HEK293 (cell line): Measurements from ENCODE around the gene FLOT2.

Experiments
- CTCF ChIA-PET: fragments of 350-600 bp; formaldehyde crosslinking; extraction: SDS; loops from one replicate; lab custom pipeline; 2021; ENCODE audit warnings: antibody characterized with exemption; lab: Yijun Ruan, JAX
- POLR2A ChIA-PET: fragments of 300-600 bp; formaldehyde crosslinking; extraction: SDS; loops from one replicate; lab custom pipeline; 2020; ENCODE audit warnings: antibody characterized with exemption, inconsistent platforms; lab: Yijun Ruan, JAX
- H3K27ac ChIP-seq: fragments of 200-500 bp; sonication (Bioruptor generic); 2 replicates; pipeline ENCODE4 v1.5.1; 2014; ENCODE audit warnings: low read depth, low read length, control low read depth, inconsistent platforms; ENCODE audit errors: extremely low read depth
- H3K36me3 ChIP-seq, 2 experiments: fragments of 200-500 bp in 1 of 2; sonication (Bioruptor generic) in 1 of 2; 1 replicate in 1 of 2; 2 replicates in 1 of 2; pipeline ENCODE4 v1.5.1; 2014 to 2017; ENCODE audit warnings: inconsistent platforms in 2 of 2, low read length in 2 of 2; ENCODE audit not compliant: control insufficient read depth in 2 of 2, insufficient read depth in 1 of 2
- H3K4me1 ChIP-seq: fragments of 200-500 bp; sonication (Bioruptor generic); 2 replicates; pipeline ENCODE4 v1.5.1; 2014; ENCODE audit warnings: mild to moderate bottlenecking, low read length, inconsistent platforms; ENCODE audit not compliant: control insufficient read depth, insufficient read depth
- H3K4me3 ChIP-seq: 2 replicates; pipeline ENCODE4 v1.5.1; 2011; ENCODE audit warnings: low read depth, mild to moderate bottlenecking, control low read depth, low read length, moderate library complexity
- H3K9me3 ChIP-seq: fragments of 200-500 bp; sonication (Bioruptor generic); 2 replicates; pipeline ENCODE4 v1.5.1; 2014; ENCODE audit warnings: low read depth, low read length, inconsistent platforms; ENCODE audit not compliant: control insufficient read depth, insufficient read depth
- KLF8 ChIP-seq: fragments of 450-650 bp; formaldehyde crosslinking; IDR thresholded peaks from 2 replicates; pipeline ENCODE4 v1.5.1; 2016; ENCODE audit warnings: missing biosample characterization, missing genetic modification characterization
- PRDM1 ChIP-seq: fragments of 450-650 bp; formaldehyde crosslinking; IDR thresholded peaks from 2 replicates; pipeline ENCODE4; 2016; ENCODE audit warnings: missing biosample characterization, missing genetic modification characterization
- REST ChIP-seq: fragments of 450-650 bp; formaldehyde crosslinking; IDR thresholded peaks from 2 replicates; pipeline ENCODE4 v1.5.1; 2016; ENCODE audit warnings: missing biosample characterization, missing genetic modification characterization
- WT1 ChIP-seq: fragments of 450-650 bp; formaldehyde crosslinking; IDR thresholded peaks from 2 replicates; pipeline ENCODE4 v1.5.1; 2016; ENCODE audit warnings: missing biosample characterization, missing genetic modification characterization
- ZFHX2 ChIP-seq: fragments of 450-650 bp; formaldehyde crosslinking; conservative IDR thresholded peaks from 2 replicates; pipeline ENCODE4 v1.5.1; 2016; ENCODE audit warnings: missing biosample characterization, missing genetic modification characterization
- ZNF121 ChIP-seq: fragments of 450-650 bp; formaldehyde crosslinking; IDR thresholded peaks from 2 replicates; pipeline ENCODE4 v1.5.1; 2016; ENCODE audit warnings: missing biosample characterization, missing genetic modification characterization
- ZNF324 ChIP-seq: fragments of 450-650 bp; formaldehyde crosslinking; IDR thresholded peaks from 2 replicates; pipeline ENCODE4 v1.5.1; 2016; ENCODE audit warnings: missing biosample characterization, missing genetic modification characterization
- ZNF518A ChIP-seq: fragments of 450-650 bp; formaldehyde crosslinking; conservative IDR thresholded peaks from 2 replicates; pipeline ENCODE4 v1.5.1; 2016; ENCODE audit warnings: low read depth, missing biosample characterization, missing genetic modification characterization
- ZNF704 ChIP-seq: fragments of 450-650 bp; formaldehyde crosslinking; IDR thresholded peaks from 2 replicates; pipeline ENCODE4 v1.5.1; 2016; ENCODE audit warnings: missing biosample characterization, missing genetic modification characterization
- TF ChIP-seq, protein P1 (sequence below): fragments of 450-650 bp; formaldehyde crosslinking; IDR thresholded peaks from 2 replicates; pipeline ENCODE4 v1.5.1; 2016; ENCODE audit warnings: missing biosample characterization, missing genetic modification characterization

The FLOT2 gene

GRCh38 chr17:28944862-28945741, 47.6 kb upstream of the FLOT2 start:
- Histone ChIP-seq H3K4me1 (peaks cover 33% of the 10 kb centered on the region), H3K36me3 (peaks cover 38 to 46% of the 10 kb centered on the region in 2 experiments), H3K4me3 (no peak overlapping the region), H3K9me3 (no peaks in the 10 kb centered on the region), H3K27ac (no peak overlapping the region)
- ChIA-PET POLR2A (interaction anchor here (0.6 kb wide), 1 partner anchor 144 kb away, joined by 5 read pairs; no protein-coding TSS in a partner anchor), CTCF (interaction anchor here (0.8 to 1.5 kb wide), 4 partner anchors 15 to 196 kb away, joined by 3 to 5 read pairs (median 4); no protein-coding TSS in a partner anchor)
- TF ChIP-seq ZNF121 (tag by site-specific recombination) (peak; percentile 95), ZFHX2 (tag by site-specific recombination) (no peak)

GRCh38 chr17:28944343-28944742, 46.8 kb upstream of the FLOT2 start:
- H3K4me1 ChIP-seq = peaks cover 38% of the 10 kb centered on the region
- H3K4me3 ChIP-seq = no peak overlapping the region
- CTCF ChIA-PET = interaction anchor here (0.6 to 1.3 kb wide), 6 partner anchors 9 to 37 kb away, joined by 3 to 5 read pairs (median 4); no protein-coding TSS in a partner anchor
- TF ChIP-seq ZNF518A (no peak), ZNF704 (no peak), WT1 (tag by site-specific recombination) (no peak), REST (no peak), ZNF324 (no peak), KLF8 (tag by site-specific recombination) (no peak), PRDM1 (tag by site-specific recombination) (no peak)
- TF ChIP-seq, protein P1, sequence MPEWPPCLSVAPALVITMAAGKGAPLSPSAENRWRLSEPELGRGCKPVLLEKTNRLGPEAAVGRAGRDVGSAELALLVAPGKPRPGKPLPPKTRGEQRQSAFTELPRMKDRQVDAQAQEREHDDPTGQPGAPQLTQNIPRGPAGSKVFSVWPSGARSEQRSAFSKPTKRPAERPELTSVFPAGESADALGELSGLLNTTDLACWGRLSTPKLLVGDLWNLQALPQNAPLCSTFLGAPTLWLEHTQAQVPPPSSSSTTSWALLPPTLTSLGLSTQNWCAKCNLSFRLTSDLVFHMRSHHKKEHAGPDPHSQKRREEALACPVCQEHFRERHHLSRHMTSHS (tag by site-specific recombination) = no peak
- TF ChIP-seq, all 188 proteins: peak for 0
- no peaks in the 10 kb centered on the region for H3K9me3 ChIP-seq
- H3K36me3 ChIP-seq = peaks cover 38 to 51% of the 10 kb centered on the region in 2 experiments
- no peak overlapping the region for H3K27ac ChIP-seq
- POLR2A ChIA-PET = no interaction called here
